HUDEP-2 (cell line): Measurements from ENCODE around the gene YAF2.
A peak's percentile ranks its signal among the peaks of the same experiment; 100 is the strongest.

ENCODE experiments used
- DNase-seq, 76 experiments: peaks; one replicate each; lab custom pipeline; 2025; ENCODE audit not compliant: unreplicated experiment in 76 of 76; lab: John Stamatoyannopoulos, UW

Gene YAF2

GRCh38 chr12:42145552-42146215, 92.4 kb downstream of the YAF2 start:
- DNase-seq: peak in 22 of 76 experiments; percentile 5 to 60 (median 22)

GRCh38 chr12:42145197-42145549, 92.9 kb downstream of the YAF2 start:
- DNase-seq: peak in 3 of 76 experiments; percentile 15 to 29 (median 17)

- peak in 75 of 76 experiments; percentile 14 to 92 (median 82) for DNase-seq
These were observed 93.4 kb downstream of the YAF2 start, which contains the start of gene GXYLT1 for GRCh38 chr12:42144408-42145196. Gene GXYLT1 (minus strand): TSS chr12:42144874. CDS start chr12:42144646, 228 bp downstream.

GRCh38 chr12:42144158-42144407, 94.0 kb downstream of the YAF2 start:
- DNase-seq: peak in 2 of 76 experiments; percentile 27 to 31

- DNase-seq: peak in 3 of 76 experiments; percentile 3 to 7 (median 4)
These were observed 94.4 kb downstream of the YAF2 start for GRCh38 chr12:42143452-42144157.

- peak in 28 of 76 experiments; percentile 3 to 64 (median 24) for DNase-seq
These were observed 96.0 kb downstream of the YAF2 start for GRCh38 chr12:42141981-42142606.

GRCh38 chr12:42140901-42141300, 97.1 kb downstream of the YAF2 start:
- no peak for DNase-seq

DNA sequence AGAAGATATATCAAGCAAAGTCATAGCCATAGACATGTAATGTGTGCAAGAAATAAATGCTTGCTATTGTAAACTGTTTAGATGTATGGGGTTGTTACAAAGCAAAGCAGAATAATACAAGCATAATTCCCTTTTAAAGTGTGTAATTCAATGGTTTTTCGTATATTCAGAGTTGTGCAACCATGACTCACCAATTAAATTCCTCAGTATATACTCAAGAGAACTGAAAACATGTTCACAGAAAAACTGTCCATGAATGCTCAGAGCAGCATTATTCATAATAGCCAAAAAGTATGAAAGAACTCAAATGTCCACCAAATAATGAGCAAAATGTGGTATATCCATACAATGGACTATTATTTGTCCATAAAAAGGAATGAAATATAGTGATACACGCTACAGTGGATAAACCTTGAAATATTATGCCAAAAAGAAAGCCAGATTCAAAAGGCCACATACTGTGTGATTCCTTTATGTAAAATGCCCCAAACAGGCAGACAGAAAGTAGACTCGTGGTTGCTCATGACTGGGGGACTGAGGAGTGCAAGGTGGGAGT, 102.7 kb downstream of the YAF2 start:
- no peak for DNase-seq

DNA sequence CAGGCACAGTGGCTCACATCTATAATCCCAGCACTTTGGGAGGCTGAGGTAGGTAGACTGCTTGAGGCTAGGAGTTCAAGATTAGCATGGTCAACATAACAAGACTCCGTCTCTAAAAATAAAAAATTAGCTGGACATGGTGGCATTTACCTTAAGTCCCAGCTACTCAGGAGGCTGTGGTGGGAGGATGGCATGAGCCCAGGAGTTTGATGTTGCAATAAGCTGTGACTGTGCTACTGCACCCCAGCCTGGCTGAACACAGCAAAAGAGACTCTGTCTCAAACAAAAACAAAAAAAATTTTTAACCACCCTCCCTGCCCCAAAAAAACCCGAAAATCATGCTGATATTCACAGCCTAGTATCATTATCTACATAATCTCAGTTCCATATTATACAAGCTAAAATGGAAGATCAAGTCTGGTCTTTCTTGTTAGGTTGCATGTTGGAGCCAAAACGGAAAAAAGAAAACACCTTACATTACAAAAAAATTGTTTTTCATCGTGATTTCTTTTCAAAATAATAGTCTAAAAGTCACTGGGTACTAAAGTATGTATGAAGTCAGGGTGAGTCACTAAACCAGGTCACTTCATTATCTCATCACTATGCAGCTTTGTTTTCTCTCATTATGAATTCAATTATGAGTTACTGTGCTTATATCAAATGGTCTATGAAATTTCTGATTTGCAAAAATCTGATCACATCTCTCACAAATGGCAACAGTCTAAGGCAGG, 107.2 kb downstream of the YAF2 start:
- DNase-seq: no peak

DNA sequence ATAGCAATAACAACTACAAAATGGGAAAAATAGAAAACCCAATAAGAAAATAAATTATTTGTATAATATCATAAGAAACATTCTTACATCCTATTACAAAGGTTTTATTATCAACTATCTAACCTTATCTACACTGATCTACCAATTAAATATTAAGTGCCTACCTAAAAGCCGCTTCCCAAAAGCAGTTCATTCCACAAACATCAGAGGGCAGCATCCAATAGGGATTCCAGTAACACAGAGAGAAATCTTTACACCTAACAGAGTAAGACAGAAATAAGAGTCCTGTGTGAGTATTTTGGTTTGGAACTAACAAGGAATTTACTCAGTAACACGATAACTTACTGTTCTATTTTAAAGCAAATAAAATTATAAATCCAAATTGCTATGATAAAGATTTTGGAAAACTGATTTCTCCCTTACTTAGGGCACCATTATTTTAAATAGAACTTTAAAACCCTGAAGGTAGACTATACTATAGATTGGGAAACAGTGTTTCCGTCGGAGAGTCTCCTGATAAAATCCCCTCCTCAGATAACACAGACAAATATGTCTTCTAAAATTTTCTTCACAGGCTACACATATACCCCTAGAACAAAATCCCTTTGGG, 108.3 kb downstream of the YAF2 start:
- DNase-seq: peak in 25 of 76 experiments; percentile 6 to 47 (median 24)

GRCh38 chr12:42128888-42129287, 109.2 kb downstream of the YAF2 start:
- no peak for DNase-seq

- DNase-seq: no peak
These were observed 109.7 kb downstream of the YAF2 start for GRCh38 chr12:42128327-42128726.

DNA sequence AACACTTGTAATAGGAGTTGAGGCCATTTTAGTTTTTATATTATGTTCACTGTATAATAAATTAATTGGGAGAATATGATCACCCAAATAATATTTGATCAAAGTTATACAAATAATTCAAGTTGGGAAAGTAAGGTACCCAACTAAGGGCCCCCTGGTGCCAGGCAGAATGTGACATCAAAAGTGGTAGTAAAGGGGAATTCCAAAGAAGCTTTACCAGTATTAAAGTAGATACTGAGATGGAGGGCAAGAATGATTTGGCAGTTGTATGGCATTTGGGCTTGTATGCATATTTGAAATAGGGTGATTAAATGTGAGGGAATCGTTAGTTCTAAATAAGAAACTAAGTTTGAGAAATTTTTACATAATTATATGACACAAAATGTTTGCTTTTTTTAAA, 111.1 kb downstream of the YAF2 start:
- DNase-seq: no peak

DNA sequence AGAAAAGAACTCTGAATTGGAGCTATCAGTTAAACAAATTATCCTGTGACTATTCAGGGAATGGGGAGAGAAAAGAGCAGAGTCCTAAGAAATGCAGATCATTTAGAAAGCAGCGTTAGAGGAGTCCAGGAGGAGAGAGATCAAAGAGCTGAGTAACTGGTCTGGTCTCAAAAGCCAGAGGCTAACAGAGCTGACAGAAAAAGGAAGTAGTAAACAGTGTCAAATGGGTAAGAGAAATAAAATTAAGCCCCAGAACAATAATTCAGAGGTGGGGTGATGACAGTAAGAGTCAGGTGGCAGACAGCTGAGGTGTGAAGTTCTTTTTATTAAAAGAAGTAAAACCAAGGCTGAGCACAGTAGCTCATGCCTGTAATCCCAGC, 112.7 kb downstream of the YAF2 start:
- no peak for DNase-seq

- DNase-seq: no peak
These were observed 113.2 kb downstream of the YAF2 start for GRCh38 chr12:42124764-42125387.

DNA sequence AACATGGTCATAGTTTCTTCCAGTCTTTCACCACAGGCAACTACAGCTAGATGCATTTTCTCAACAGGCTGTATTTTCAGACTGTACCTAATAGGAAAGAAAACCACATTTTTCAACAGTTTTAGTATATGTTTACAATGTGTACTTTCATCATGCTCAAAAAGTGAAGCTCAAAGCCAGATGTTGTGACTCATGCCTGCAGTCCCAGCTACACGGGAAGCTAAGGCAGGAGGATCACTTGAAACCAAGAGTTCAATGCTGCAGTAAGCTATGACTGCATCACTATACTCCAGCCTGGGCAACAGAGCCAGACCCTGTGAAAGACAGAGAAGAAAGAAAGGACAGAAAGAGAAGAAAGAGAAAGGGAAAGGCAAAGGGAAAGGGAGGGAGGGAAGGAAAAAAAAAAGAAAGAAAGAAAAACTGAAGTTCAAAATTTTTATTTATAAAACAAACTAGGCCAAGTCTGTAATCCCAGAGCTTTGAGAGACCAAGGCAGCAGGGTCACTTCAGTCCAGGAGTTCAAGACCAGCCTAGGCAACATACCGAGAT, 118.9 kb downstream of the YAF2 start:
- DNase-seq: no peak

GRCh38 chr12:42118136-42118879, 119.7 kb downstream of the YAF2 start:
- DNase-seq: no peak

DNA sequence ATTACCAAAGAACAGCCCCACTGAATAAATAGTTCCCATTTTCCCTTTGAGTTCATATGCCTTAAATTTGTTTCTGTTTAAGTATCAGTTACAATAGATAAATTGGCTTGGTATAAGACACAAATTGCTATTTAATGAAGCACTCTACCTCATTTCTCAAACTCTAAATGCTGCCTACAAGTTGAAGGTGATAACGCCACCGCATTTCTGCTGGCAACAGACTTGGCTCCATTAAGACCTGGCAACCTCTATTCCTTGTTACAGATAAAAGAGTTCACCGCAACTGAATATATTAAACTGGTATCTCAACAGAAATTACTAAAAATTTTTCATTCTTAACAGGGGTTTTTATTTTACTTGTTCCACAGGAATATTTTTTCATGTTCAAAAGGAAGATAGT, 129.0 kb downstream of the YAF2 start:
- peak in 1 of 76 experiments; percentile 31 for DNase-seq
